Activated CD4-positive, alpha-beta memory T cell treated with anti-CD3 and anti-CD28 coated beads, Interleukin-2, amount 10 ng/mL, durations not matched to agents 7 days and 5 days (primary cell): ENCODE results near the gene SLTM. TPM values are rescaled to one million over a fixed set of nuclear protein-coding genes. Genes with fewer than 3 reads are reported as not detected.
"Not testable (repeated sequence)": the region's sequence is repeated elsewhere in the genome, so short reads cannot be mapped to it uniquely, and the experiment has no call there.

Source experiments
- CTCF ChIA-PET: fragments of 350-600 bp; sonication (Branson Sonifier 250); formaldehyde crosslinking; loops from one replicate; lab custom pipeline; 2021; ENCODE audit warnings: antibody characterized with exemption, inconsistent platforms; lab: Charles Lee
- POLR2A ChIA-PET: fragments of 350-600 bp; sonication (Branson Sonifier 250); formaldehyde crosslinking; loops from one replicate; lab custom pipeline; 2021; ENCODE audit warnings: antibody characterized with exemption; lab: Charles Lee
- DNase-seq: peaks from one replicate; pipeline ENCODE4 v3.0.0-alpha.2; 2020
- H3K27ac Mint-ChIP-seq: one replicate; pipeline ENCODE4 v1.8.0; 2021; ENCODE audit warnings: mild to moderate bottlenecking, mixed read lengths
- H3K27me3 Mint-ChIP-seq: one replicate; pipeline ENCODE4 v1.8.0; 2021; ENCODE audit warnings: mixed read lengths
- H3K36me3 Mint-ChIP-seq: one replicate; pipeline ENCODE4 v1.8.0; 2021; ENCODE audit warnings: low read depth, mixed read lengths
- H3K4me1 Mint-ChIP-seq: one replicate; pipeline ENCODE4 v1.8.0; 2021; ENCODE audit warnings: mixed read lengths
- H3K4me3 Mint-ChIP-seq: one replicate; pipeline ENCODE4 v1.8.0; 2021; ENCODE audit warnings: mild to moderate bottlenecking, mixed read lengths
- H3K9me3 Mint-ChIP-seq: one replicate; pipeline ENCODE4 v1.8.0; 2021; ENCODE audit warnings: mixed read lengths
- total RNA-seq, 2 experiments: library from RNA; stranded (reverse); gene quantifications; one replicate each; pipeline ENCODE4 v1.2.3, GENCODE V29; 2021

The SLTM gene
- total RNA-seq, 2 experiments from 2014 or later, result 108 to 117 TPM

- Mint-ChIP-seq H3K27me3 (no peaks in the 10 kb centered on the region), H3K36me3 (peaks cover 81% of the 10 kb centered on the region)
- CTCF ChIA-PET, result no interaction called here
These were observed 44.1 kb downstream of the SLTM start for GRCh38 chr15:58889363-58889762.

GRCh38 chr15:58886921-58887320, 46.6 kb downstream of the SLTM start:
- no peak for DNase-seq
- H3K4me3 Mint-ChIP-seq, result no peak overlapping the region
- no peak overlapping the region for H3K27ac Mint-ChIP-seq
- no peaks in the 10 kb centered on the region for H3K27me3 Mint-ChIP-seq
- H3K4me1 Mint-ChIP-seq, result peaks cover 2% of the 10 kb centered on the region
- ChIA-PET POLR2A (no interaction called here), CTCF (no interaction called here)
- peaks cover 78% of the 10 kb centered on the region for H3K36me3 Mint-ChIP-seq
- H3K9me3 Mint-ChIP-seq, result no peaks in the 10 kb centered on the region

More at GRCh38 chr15:58889363-58889762, 44.1 kb downstream of the SLTM start:
- Mint-ChIP-seq H3K4me3 (no peak overlapping the region), H3K27ac (no peak overlapping the region), H3K4me1 (no peaks in the 10 kb centered on the region), H3K9me3 (no peaks in the 10 kb centered on the region)
- POLR2A ChIA-PET, result no interaction called here
- no peak for DNase-seq

DNA sequence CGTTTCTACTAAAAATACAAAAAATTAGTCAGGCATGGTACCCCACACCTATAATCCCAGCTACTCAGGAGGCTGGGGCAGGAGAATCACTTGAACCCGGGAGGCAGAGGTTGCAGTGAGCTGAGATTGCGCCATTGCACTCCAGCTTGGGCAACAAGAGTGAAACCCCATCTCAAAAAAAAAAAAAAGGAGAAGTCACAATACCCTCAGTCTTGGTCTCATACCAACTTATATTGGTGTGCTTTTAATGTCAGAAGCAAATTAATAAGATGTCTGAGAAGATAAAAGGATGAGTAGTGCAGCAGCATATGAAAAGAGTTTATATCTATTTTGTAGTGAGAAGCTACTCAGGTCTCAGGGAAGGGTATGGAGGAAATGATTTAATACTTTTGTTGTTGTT, 49.6 kb downstream of the SLTM start:
- H3K27me3 Mint-ChIP-seq, H3K27ac Mint-ChIP-seq, H3K9me3 Mint-ChIP-seq, DNase-seq, H3K4me1 Mint-ChIP-seq, POLR2A ChIA-PET, H3K4me3 Mint-ChIP-seq: not testable (repeated sequence)
- CTCF ChIA-PET, result interaction anchor here (0.8 kb wide), 1 partner anchor 113 kb away, joined by 3 read pairs; the partner anchor contains the start of gene MINDY2
- H3K36me3 Mint-ChIP-seq, result peaks cover 86% of the 10 kb centered on the region

DNA sequence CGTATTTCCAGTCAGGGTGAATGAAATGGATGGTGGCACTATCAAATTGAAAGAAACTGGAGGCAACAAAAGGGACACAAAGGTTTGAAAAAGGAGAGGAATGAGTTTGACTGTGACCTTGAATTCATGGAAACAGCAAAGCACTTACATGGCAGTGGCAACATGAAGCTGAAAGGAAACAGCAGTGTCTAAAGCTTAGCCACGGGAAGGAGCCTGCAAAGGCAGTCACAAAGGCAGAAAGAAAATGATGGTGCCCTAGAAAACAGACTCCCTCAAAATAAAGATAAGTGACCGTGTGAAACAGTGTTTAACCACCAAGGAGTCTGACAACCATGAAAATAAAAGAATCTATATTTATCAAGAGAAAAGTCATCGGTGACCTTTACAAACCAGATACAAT, 51.2 kb downstream of the SLTM start:
- no peak for DNase-seq
- Mint-ChIP-seq H3K27me3 (no peaks in the 10 kb centered on the region), H3K4me1 (peaks cover 6% of the 10 kb centered on the region), H3K27ac (no peak overlapping the region), H3K4me3 (no peak overlapping the region), H3K9me3 (no peaks in the 10 kb centered on the region), H3K36me3 (peaks cover 84% of the 10 kb centered on the region)
- POLR2A ChIA-PET, result no interaction called here
- CTCF ChIA-PET, result interaction anchor here (0.5 to 1.1 kb wide), 2 partner anchors 10 to 108 kb away, joined by 3 read pairs; no protein-coding TSS in a partner anchor

GRCh38 chr15:58880320-58880719, 53.2 kb downstream of the SLTM start:
- Mint-ChIP-seq H3K4me3 (no peak overlapping the region), H3K9me3 (no peaks in the 10 kb centered on the region), H3K36me3 (peaks cover 81% of the 10 kb centered on the region), H3K4me1 (peaks cover 6% of the 10 kb centered on the region), H3K27me3 (no peaks in the 10 kb centered on the region), H3K27ac (no peak overlapping the region)
- DNase-seq, result no peak
- ChIA-PET CTCF (interaction anchor here (0.6 to 1.2 kb wide), 2 partner anchors 423 to 652 kb away, joined by 3 to 4 read pairs; no protein-coding TSS in a partner anchor), POLR2A (no interaction called here)

DNA sequence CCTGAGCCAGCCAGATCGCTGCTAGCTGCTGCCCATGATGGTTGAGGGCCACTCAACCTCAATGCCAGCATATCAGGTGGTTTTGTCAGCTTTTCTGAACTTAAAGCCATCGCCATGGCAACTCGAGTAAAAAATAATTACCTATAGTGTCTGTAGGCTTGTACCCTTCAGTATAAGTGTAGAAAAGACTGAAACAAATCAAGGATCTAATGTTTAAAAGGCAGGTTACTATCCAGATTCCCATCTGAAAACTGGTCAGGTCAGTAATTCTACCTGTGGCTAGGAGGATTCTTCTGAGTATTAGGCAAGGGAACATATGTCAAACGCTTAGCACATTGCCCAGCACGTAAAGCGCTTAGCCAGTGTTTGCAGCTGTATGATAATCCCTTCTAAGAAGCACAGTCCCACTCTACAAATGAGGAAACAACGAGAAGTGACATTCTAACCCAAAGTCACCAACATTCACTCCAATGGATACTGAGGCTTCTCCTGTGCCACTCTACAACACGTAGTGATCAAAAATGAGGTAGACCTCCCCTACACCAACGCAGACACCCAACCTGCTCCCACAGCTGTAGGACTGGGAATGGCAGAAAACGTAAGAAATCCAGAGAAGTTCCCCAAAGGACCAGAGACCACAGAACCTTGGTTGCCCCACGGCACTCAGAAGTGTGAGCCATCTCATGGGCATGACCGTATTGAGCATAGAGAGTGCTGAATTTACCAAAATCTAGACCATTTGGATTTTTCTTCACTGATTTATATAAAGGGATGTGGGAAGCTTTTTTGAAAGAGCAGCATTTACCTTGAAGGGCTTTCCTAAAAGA, 55.3 kb downstream of the SLTM start:
- H3K4me1 Mint-ChIP-seq, result peaks cover 6% of the 10 kb centered on the region
- no peaks in the 10 kb centered on the region for H3K9me3 Mint-ChIP-seq
- H3K36me3 Mint-ChIP-seq, result peaks cover 63% of the 10 kb centered on the region
- POLR2A ChIA-PET, result interaction anchor here (1.0 kb wide), 1 partner anchor 107 kb away, joined by 3 read pairs; the partner anchor contains the start of gene MINDY2
- H3K27me3 Mint-ChIP-seq, result no peaks in the 10 kb centered on the region
- DNase-seq, result no peak
- H3K27ac Mint-ChIP-seq, result no peak overlapping the region
- CTCF ChIA-PET, result no interaction called here
- no peak overlapping the region for H3K4me3 Mint-ChIP-seq

DNA sequence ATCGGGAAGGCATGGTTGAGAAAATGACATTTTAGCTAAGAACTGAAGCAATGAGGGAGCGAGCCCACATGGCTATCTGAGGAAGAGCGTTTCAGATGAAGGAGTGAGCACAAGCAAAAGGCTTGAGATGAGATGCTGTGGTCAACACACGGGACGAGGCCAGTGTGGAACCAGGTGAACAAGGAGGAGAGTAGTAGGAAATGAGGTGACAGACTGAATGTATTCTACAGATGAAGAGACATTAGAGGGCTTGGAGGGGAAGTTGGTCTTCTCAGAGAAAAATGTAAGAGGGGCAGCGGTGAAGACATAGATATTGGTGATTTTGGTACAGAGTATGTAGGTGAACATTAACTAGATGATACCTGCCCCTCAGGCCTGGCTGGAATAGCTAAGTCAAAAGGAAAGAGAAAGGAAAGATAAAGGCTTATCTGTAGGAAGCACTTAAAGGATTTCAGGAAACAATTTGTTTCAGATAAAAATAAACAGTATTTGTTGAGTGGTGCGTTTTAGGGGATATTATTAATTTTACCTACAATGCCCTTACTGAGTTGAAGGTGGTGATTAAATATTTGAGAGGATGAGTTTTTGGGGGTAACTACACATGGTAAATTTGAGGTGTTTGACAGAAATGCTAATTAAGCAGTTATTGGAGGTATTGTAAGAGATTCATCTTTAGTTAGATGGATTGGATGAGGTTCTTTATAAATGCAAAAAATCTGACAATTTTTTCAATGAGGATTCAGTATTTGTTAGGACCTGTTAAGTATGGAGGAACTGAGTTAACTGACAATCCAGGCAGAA, 57.0 kb downstream of the SLTM start:
- H3K9me3 Mint-ChIP-seq, result no peaks in the 10 kb centered on the region
- POLR2A ChIA-PET, result interaction anchor here (0.6 kb wide), 1 partner anchor 184 kb away, joined by 3 read pairs; no protein-coding TSS in a partner anchor

DNA sequence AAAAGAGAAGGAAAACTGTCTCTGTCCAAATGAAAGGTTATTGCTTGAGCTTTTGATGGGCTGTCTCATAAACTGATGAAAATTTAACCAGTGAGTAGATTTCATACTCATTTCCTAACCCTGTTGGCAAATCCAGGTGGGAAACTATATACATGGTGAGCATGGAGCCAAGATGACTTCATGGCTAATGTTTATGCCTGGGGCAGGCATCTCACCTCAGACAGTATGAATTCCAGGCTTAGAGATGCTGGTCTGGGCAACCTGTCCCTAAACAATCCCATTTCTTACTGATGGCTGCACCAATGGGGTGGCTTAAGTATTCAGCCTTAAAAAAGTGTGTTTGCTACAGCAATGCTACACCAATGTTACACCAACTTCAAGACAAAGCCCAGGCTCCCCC, 58.1 kb downstream of the SLTM start:
- H3K27ac Mint-ChIP-seq, result no peak overlapping the region
- DNase-seq, result no peak
- no peaks in the 10 kb centered on the region for H3K27me3 Mint-ChIP-seq
- ChIA-PET CTCF (no interaction called here), POLR2A (no interaction called here)
- no peak overlapping the region for H3K4me3 Mint-ChIP-seq
- H3K36me3 Mint-ChIP-seq, result peaks cover 41% of the 10 kb centered on the region
- no peaks in the 10 kb centered on the region for H3K4me1 Mint-ChIP-seq
- H3K9me3 Mint-ChIP-seq, result no peaks in the 10 kb centered on the region

More for the DNA sequence above, 57.0 kb downstream of the SLTM start:
- Mint-ChIP-seq H3K27ac (no peak overlapping the region), H3K36me3 (peaks cover 51% of the 10 kb centered on the region), H3K4me3 (no peak overlapping the region), H3K4me1 (peaks cover 3% of the 10 kb centered on the region), H3K27me3 (no peaks in the 10 kb centered on the region)
- DNase-seq, result no peak
- CTCF ChIA-PET, result interaction anchor here (0.6 kb wide), 2 partner anchors 10 to 361 kb away, joined by 3 read pairs; no protein-coding TSS in a partner anchor

- no peaks in the 10 kb centered on the region for H3K4me1 Mint-ChIP-seq
- no peaks in the 10 kb centered on the region for H3K9me3 Mint-ChIP-seq
- CTCF ChIA-PET, result interaction anchor here (0.7 kb wide), 1 partner anchor 29 kb away, joined by 4 read pairs; no protein-coding TSS in a partner anchor
- peaks cover 20% of the 10 kb centered on the region for H3K36me3 Mint-ChIP-seq
- H3K27me3 Mint-ChIP-seq, result no peaks in the 10 kb centered on the region
- H3K27ac Mint-ChIP-seq, result no peak overlapping the region
- DNase-seq, result no peak
- POLR2A ChIA-PET, result no interaction called here
- no peak overlapping the region for H3K4me3 Mint-ChIP-seq
These were observed 60.2 kb downstream of the SLTM start for GRCh38 chr15:58873267-58873666.

DNA sequence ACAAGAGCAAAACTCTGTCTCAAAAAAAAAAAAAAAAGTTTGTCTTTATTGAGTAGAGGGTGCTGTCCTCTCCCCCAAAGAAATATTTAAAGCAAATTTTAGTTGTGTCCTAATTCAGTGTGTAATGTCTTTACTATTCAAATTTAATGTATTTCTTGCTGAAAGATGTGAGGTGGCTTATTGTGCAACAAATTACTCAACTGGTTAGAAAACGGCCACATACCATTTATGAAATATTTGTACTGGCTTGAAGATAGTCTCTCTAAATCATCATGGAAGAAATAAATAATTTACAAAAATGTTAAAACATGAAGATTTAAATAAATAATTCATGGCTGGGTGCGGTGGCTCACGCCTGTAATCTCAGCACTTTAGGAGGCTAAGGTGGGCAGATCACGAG, 63.0 kb downstream of the SLTM start:
- POLR2A ChIA-PET, result no interaction called here
- Mint-ChIP-seq H3K27ac (no peak overlapping the region), H3K36me3 (no peaks in the 10 kb centered on the region), H3K4me1 (peaks cover 11% of the 10 kb centered on the region), H3K9me3 (no peaks in the 10 kb centered on the region), H3K4me3 (no peak overlapping the region), H3K27me3 (no peaks in the 10 kb centered on the region)
- DNase-seq, result no peak
- CTCF ChIA-PET, result no interaction called here

DNA sequence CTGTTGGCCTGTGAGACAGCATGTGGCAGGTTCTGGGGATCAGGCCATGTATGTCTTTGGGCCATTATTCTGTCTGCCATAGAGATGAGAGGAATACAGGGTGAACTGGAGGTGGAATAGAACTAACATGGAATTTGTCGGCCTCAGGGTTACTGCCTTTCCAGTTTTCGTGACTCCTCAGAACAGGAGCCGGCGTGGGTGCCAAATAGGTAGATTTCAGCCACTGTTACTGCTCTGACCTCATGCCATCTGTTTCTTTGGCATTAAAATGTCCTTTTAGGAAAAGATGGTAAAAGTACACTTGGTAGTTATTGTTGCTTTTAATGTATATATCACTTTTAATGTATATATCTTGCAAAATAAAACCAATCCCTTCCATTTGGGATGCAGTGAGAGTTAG, 65.6 kb downstream of the SLTM start:
- DNase-seq, result no peak
- Mint-ChIP-seq H3K9me3 (no peaks in the 10 kb centered on the region), H3K27ac (no peak overlapping the region), H3K4me1 (peaks cover 19% of the 10 kb centered on the region), H3K36me3 (no peaks in the 10 kb centered on the region), H3K27me3 (peaks cover 6% of the 10 kb centered on the region), H3K4me3 (no peak overlapping the region)
- POLR2A ChIA-PET, result no interaction called here
- CTCF ChIA-PET, result no interaction called here

GRCh38 chr15:58865425-58865880, 68.0 kb downstream of the SLTM start:
- peaks cover 26% of the 10 kb centered on the region for H3K4me1 Mint-ChIP-seq
- H3K36me3 Mint-ChIP-seq, result no peaks in the 10 kb centered on the region
- peaks cover 6% of the 10 kb centered on the region for H3K27me3 Mint-ChIP-seq
- H3K9me3 Mint-ChIP-seq, result no peaks in the 10 kb centered on the region
- DNase-seq, result no peak
- CTCF ChIA-PET, result interaction anchor here (0.7 to 1.5 kb wide), 2 partner anchors 22 to 638 kb away, joined by 3 to 4 read pairs; no protein-coding TSS in a partner anchor
- no peak overlapping the region for H3K27ac Mint-ChIP-seq
- POLR2A ChIA-PET, result interaction anchor here (1.1 kb wide), 1 partner anchor 68 kb away, joined by 3 read pairs; the partner anchor contains the start of gene SLTM
- no peak overlapping the region for H3K4me3 Mint-ChIP-seq
